Osteocyte (in vitro differentiated cells): ENCODE results near the gene OPTN. TPM values are rescaled to one million over a fixed set of nuclear protein-coding genes. Genes with fewer than 3 reads are reported as not detected.
"Not testable (repeated sequence)": the region's sequence is repeated elsewhere in the genome, so short reads cannot be mapped to it uniquely, and the experiment has no call there.

Experiments
- DNase-seq: peaks from one replicate; pipeline ENCODE4 v3.0.0; 2021; ENCODE audit warnings: mixed read lengths; ENCODE audit not compliant: unreplicated experiment; ENCODE audit errors: extremely low spot score
- H3K27ac Mint-ChIP-seq: one replicate; pipeline ENCODE4 v1.8.0; 2021; ENCODE audit warnings: mild to moderate bottlenecking, mixed read lengths; ENCODE audit not compliant: unreplicated experiment
- H3K27me3 Mint-ChIP-seq: one replicate; pipeline ENCODE4 v1.8.0; 2021; ENCODE audit warnings: mixed read lengths; ENCODE audit not compliant: unreplicated experiment
- H3K36me3 Mint-ChIP-seq: one replicate; pipeline ENCODE4 v1.8.0; 2021; ENCODE audit warnings: mixed read lengths; ENCODE audit not compliant: unreplicated experiment
- H3K4me1 Mint-ChIP-seq: one replicate; pipeline ENCODE4 v1.8.0; 2021; ENCODE audit warnings: mixed read lengths; ENCODE audit not compliant: unreplicated experiment
- H3K4me3 Mint-ChIP-seq: one replicate; pipeline ENCODE4 v1.8.0; 2021; ENCODE audit warnings: mild to moderate bottlenecking, moderate library complexity, mixed read lengths; ENCODE audit not compliant: unreplicated experiment
- H3K9me3 Mint-ChIP-seq: one replicate; pipeline ENCODE4 v1.8.0; 2021; ENCODE audit warnings: mixed read lengths; ENCODE audit not compliant: unreplicated experiment
- CTCF ChIP-seq: fragments of 200-600 bp; sonication (generic); IDR thresholded peaks from 2 replicates; pipeline ENCODE4 v1.5.0; 2021; ENCODE audit warnings: antibody characterized with exemption, mild to moderate bottlenecking, moderate library complexity
- total RNA-seq: library from RNA; stranded (reverse); gene quantifications from 2 replicates; pipeline ENCODE4 v1.2.1, GENCODE V29; 2021

Gene OPTN
- total RNA-seq, 1 donor from 2014 or later = 107 TPM

GRCh38 chr10:13080643-13081042 lies 19.3 kb upstream of the OPTN start:
- no peak for TF ChIP-seq CTCF
- no peak for DNase-seq
- Mint-ChIP-seq H3K9me3 (peaks cover 21% of the 10 kb centered on the region), H3K4me3 (no peak overlapping the region), H3K36me3 (peaks cover 9% of the 10 kb centered on the region), H3K4me1 (no peaks in the 10 kb centered on the region), H3K27ac (no peak overlapping the region), H3K27me3 (peaks cover 12% of the 10 kb centered on the region)

DNA sequence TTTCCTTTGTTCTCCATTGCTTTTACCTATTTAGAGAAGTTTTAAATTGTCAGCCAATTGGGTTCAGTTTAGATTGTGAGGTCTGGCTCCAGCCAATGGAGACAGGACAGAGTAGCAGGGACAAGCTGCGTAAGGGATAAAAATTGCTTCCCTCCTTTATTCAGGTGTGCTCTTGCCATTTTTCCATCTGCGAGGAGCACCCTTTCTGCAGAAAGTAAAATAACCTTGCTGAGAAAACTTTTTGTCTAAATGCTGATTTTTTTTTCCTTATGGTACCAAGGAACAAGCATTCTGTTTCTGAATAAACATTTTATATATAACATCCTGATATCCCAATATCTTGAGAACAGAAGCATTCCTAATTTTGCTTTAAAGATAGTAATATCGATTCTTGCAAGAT lies 16.3 kb upstream of the OPTN start:
- not testable (repeated sequence) for H3K4me3 Mint-ChIP-seq, H3K27me3 Mint-ChIP-seq, H3K36me3 Mint-ChIP-seq, DNase-seq, H3K27ac Mint-ChIP-seq, H3K4me1 Mint-ChIP-seq
- peaks cover 21% of the 10 kb centered on the region for H3K9me3 Mint-ChIP-seq

DNA sequence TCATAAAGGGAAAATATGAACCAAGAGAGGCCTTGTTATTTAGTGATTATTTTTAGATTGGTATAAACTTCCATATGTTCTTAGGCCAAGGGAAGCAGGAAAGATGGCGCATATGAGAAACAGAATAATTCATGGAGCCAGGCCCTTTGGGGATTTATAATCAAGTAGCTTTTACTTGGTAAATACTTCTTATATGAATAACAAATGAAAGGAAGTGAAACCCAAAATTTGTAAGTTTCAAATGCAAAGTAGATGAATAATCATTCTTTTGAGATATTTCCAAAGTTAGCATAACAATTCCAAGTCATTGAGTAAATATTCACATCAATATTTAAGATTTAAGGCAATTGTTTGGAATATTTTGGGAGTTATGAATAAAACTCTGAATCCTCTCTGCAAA lies 13.9 kb upstream of the OPTN start:
- H3K4me3 Mint-ChIP-seq = no peak overlapping the region

GRCh38 chr10:13087601-13087985 lies 12.4 kb upstream of the OPTN start:
- DNase-seq = no peak
- Mint-ChIP-seq H3K27me3 (no peaks in the 10 kb centered on the region), H3K4me3 (no peak overlapping the region), H3K36me3 (no peaks in the 10 kb centered on the region), H3K4me1 (peaks cover 22% of the 10 kb centered on the region), H3K27ac (no peak overlapping the region), H3K9me3 (no peaks in the 10 kb centered on the region)
- TF ChIP-seq CTCF = no peak

More for the DNA sequence above, 13.9 kb upstream of the OPTN start:
- Mint-ChIP-seq H3K4me1 (peaks cover 9% of the 10 kb centered on the region), H3K9me3 (peaks cover 12% of the 10 kb centered on the region), H3K27me3 (no peaks in the 10 kb centered on the region), H3K27ac (no peak overlapping the region), H3K36me3 (no peaks in the 10 kb centered on the region)
- DNase-seq = no peak
- TF ChIP-seq CTCF = no peak

GRCh38 chr10:13087986-13088618 lies 11.9 kb upstream of the OPTN start:
- no peak for TF ChIP-seq CTCF
- Mint-ChIP-seq H3K27ac (peak overlapping the region; percentile 44), H3K36me3 (no peaks in the 10 kb centered on the region), H3K9me3 (no peaks in the 10 kb centered on the region), H3K27me3 (no peaks in the 10 kb centered on the region), H3K4me1 (peaks cover 26% of the 10 kb centered on the region), H3K4me3 (no peak overlapping the region)
- no peak for DNase-seq

GRCh38 chr10:13089345-13089744 lies 10.6 kb upstream of the OPTN start:
- no peak for TF ChIP-seq CTCF
- Mint-ChIP-seq H3K27me3 (no peaks in the 10 kb centered on the region), H3K36me3 (no peaks in the 10 kb centered on the region)

More at GRCh38 chr10:13089345-13089744, 10.6 kb upstream of the OPTN start:
- no peak overlapping the region for H3K27ac Mint-ChIP-seq
- no peak for DNase-seq
- no peak overlapping the region for H3K4me3 Mint-ChIP-seq
- H3K4me1 Mint-ChIP-seq = peaks cover 26% of the 10 kb centered on the region
- H3K9me3 Mint-ChIP-seq = no peaks in the 10 kb centered on the region
